WERI-Rb-1 (cell line): ENCODE results near the gene AGAP1.

Experiments used
- DNase-seq: peaks from one replicate; pipeline ENCODE4 v3.0.0-alpha.2; 2020
- H3K27ac ChIP-seq: fragments of 250-450 bp; sonication (Bioruptor Pico); 2 replicates; pipeline ENCODE4 v1.5.1; 2020; ENCODE audit warnings: mild to moderate bottlenecking, moderate library complexity
- H3K27me3 ChIP-seq: fragments of 250-450 bp; sonication (Bioruptor Pico); 2 replicates; pipeline ENCODE4 v1.5.1; 2021; ENCODE audit warnings: mild to moderate bottlenecking, low read depth, moderate library complexity; ENCODE audit not compliant: insufficient read depth, severe bottlenecking
- H3K36me3 ChIP-seq: fragments of 250-450 bp; sonication (Bioruptor Pico); 2 replicates; pipeline ENCODE4 v1.5.1; 2020; ENCODE audit warnings: mild to moderate bottlenecking, moderate library complexity
- H3K4me3 ChIP-seq: 2 replicates; pipeline ENCODE4 v1.5.1; 2011; ENCODE audit warnings: low read depth, mild to moderate bottlenecking, control low read depth, low read length
- H3K9me3 ChIP-seq: fragments of 250-450 bp; sonication (Bioruptor Pico); 2 replicates; pipeline ENCODE4 v1.5.1; 2021; ENCODE audit warnings: mild to moderate bottlenecking, moderate library complexity; ENCODE audit not compliant: severe bottlenecking
- CTCF ChIP-seq: IDR thresholded peaks from 2 replicates; pipeline ENCODE4 v1.5.1; 2011; ENCODE audit warnings: low read depth, mild to moderate bottlenecking, control low read depth, inconsistent platforms, low read length

The AGAP1 gene

DNA sequence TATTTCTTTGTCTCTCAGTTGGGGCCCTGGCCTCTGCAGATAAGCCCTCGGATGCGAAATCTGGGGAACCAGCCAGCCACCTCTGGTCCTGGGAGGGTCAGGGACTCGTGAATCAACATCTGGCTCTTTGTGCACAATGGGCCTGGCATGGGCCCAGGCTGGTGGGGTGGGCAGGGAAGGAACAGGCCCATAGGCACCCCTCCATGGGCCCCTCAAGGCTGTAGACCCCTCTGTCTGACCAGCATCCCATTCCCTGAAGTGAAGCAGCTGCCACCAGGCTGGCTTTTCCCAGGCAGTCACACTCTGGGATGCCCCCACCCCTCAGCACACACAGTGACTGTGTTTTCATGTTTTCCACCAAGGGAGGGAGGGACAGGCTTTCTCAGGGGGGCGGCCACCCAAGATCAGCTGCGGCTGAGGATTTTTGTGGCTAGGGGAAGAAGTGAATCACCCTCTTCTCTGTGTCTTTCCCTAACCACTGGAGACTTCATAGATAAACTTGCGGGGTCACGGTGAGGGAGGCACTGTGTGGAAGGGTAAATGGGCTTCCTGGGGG, 166.0 kb downstream of the AGAP1 start:
- DNase-seq: no peak
- H3K36me3 ChIP-seq: no peaks in the 10 kb centered on the region
- TF ChIP-seq CTCF: no peak

GRCh38 chr2:235660484-235661082, 166.7 kb downstream of the AGAP1 start:
- TF ChIP-seq CTCF: no peak
- Histone ChIP-seq H3K36me3 (no peaks in the 10 kb centered on the region), H3K27ac (no peak overlapping the region), H3K9me3 (no peaks in the 10 kb centered on the region), H3K27me3 (no peaks in the 10 kb centered on the region), H3K4me3 (no peak overlapping the region)
- DNase-seq: no peak

More for the DNA sequence above, 166.0 kb downstream of the AGAP1 start:
- H3K4me3 ChIP-seq: no peak overlapping the region
- no peaks in the 10 kb centered on the region for H3K27me3 ChIP-seq
- no peaks in the 10 kb centered on the region for H3K9me3 ChIP-seq
- no peak overlapping the region for H3K27ac ChIP-seq

GRCh38 chr2:235661167-235661937, 167.5 kb downstream of the AGAP1 start:
- Histone ChIP-seq H3K9me3 (no peaks in the 10 kb centered on the region), H3K36me3 (no peaks in the 10 kb centered on the region), H3K27me3 (no peaks in the 10 kb centered on the region), H3K4me3 (no peak overlapping the region), H3K27ac (no peak overlapping the region)
- DNase-seq: no peak
- TF ChIP-seq CTCF: no peak

DNA sequence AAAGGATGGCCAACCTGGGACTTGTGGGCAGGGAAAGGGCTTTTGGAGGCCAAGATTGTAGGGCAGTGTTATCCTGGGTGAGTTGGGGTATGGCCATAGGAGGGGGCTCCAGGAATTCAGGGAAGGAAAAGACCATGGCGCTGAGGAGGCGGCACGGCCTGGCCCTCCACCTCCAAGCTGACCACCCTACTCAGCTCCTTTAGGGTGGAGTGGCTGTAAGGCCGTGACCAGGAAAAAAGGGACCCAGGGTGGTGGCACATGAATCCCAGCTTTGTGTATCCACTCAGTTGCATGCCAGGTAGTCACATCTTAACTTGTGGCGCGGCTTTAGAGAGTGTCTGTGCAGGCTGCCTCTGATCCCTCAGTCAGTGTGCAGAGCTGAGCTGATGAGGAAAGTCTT, 168.1 kb downstream of the AGAP1 start:
- no peaks in the 10 kb centered on the region for H3K27me3 ChIP-seq
- DNase-seq: no peak
- no peaks in the 10 kb centered on the region for H3K9me3 ChIP-seq
- no peak for TF ChIP-seq CTCF
- H3K4me3 ChIP-seq: no peak overlapping the region
- no peaks in the 10 kb centered on the region for H3K36me3 ChIP-seq
- no peak overlapping the region for H3K27ac ChIP-seq

GRCh38 chr2:235663875-235664274, 170.0 kb downstream of the AGAP1 start:
- DNase-seq: no peak
- H3K36me3 ChIP-seq: no peaks in the 10 kb centered on the region
- H3K9me3 ChIP-seq: no peaks in the 10 kb centered on the region
- H3K27me3 ChIP-seq: no peaks in the 10 kb centered on the region
- no peak overlapping the region for H3K4me3 ChIP-seq
- H3K27ac ChIP-seq: no peak overlapping the region
- TF ChIP-seq CTCF: no peak
